Rectal smooth muscle tissue (tissue), 1 donor: ENCODE results near the gene SLC29A1.

Experiments used
- H3K27ac ChIP-seq: one replicate; pipeline ENCODE4 v1.7.0; 2013; ENCODE audit warnings: low read depth, low read length, inconsistent platforms
- H3K27me3 ChIP-seq: one replicate; pipeline ENCODE4 v1.7.0; 2013; ENCODE audit warnings: low read length; ENCODE audit not compliant: control insufficient read depth, insufficient read depth
- H3K36me3 ChIP-seq: one replicate; pipeline ENCODE4 v1.7.0; 2013; ENCODE audit warnings: low read length; ENCODE audit not compliant: control insufficient read depth, insufficient read depth
- H3K4me1 ChIP-seq: one replicate; pipeline ENCODE4 v1.7.0; 2013; ENCODE audit warnings: low read length; ENCODE audit not compliant: control insufficient read depth, insufficient read depth
- H3K4me3 ChIP-seq: one replicate; pipeline ENCODE4 v1.7.0; 2013; ENCODE audit warnings: low read length
- H3K9ac ChIP-seq: one replicate; pipeline ENCODE4 v1.7.0; 2013; ENCODE audit warnings: low read length

The SLC29A1 gene

DNA sequence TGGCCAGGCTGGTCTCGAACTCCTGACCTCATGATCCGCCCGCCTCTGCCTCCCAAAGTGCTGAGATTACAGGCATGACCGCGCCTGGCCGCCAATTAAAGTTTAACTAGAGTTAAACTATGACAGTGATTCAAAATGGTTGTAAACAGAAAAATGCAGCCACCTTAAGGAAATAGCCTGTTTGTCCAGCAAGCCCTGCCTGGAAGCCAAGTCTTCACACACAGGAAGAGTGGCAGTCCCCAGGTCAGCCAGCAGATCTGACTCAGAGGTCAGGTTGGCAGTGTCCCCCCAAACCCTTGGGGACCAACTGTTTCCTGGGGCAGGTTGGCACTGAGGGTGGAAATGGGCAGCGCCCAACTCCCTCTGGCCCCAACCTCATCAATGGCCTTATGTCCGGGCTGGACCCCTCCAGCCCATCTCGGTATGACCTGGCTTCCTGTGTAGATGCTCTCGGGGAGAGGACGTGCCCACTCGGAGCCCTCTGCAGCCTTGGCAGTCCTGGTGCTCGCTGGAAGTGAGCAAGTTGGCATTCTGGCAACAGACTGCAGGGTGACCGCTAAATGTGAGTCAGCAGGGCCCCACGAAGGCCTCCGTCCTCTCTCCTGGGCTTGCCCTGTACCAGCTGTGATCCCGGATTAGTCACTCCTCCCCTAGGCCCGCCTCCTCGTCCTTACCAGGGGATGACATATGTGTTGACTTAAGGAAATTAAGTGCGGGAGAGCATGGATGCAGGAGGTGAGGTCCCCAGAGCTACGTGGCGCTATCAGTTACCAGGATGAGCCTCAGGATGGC, 13.8 kb downstream of the SLC29A1 start:
- Histone ChIP-seq H3K4me3 (peak overlapping the region; percentile 73), H3K9ac (peak overlapping the region; percentile 80), H3K4me1 (peaks cover 41% of the 10 kb centered on the region), H3K27ac (peak overlapping the region; percentile 94), H3K27me3 (no peaks in the 10 kb centered on the region), H3K36me3 (peaks cover 4% of the 10 kb centered on the region)

DNA sequence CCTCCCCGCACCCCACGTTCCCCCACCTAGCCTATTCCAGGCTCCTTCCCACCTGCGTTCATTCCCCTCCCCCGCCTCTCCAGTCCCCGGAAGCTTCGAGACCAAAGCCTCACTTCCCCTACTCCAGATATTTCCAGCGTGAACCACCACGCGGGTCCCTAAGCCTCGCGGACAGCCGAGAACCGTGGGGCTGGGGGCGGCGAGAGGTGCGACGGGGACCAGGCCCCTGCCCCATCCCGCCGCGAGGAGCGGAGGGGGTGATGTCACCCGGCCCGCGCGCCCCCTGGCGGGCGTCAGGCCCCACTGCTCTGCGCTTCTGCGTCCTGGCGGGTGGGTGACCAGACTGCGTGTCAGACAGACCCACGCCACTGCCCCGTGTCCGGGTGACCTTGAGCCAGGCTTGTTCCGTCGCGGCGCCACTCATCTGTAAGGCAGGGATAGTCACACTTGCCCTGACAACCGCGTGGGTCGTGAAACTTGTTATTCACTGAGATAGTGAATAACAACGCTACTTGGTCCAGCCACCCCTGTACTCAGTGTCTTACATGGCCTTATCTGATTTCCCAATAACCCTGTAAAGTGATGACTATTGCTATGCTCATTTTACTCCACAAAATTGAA, 14.5 kb downstream of the SLC29A1 start:
- Histone ChIP-seq H3K4me3 (peak overlapping the region; percentile 73), H3K36me3 (no peaks in the 10 kb centered on the region), H3K4me1 (peaks cover 36% of the 10 kb centered on the region), H3K9ac (peak overlapping the region; percentile 80), H3K27ac (peak overlapping the region; percentile 94), H3K27me3 (no peaks in the 10 kb centered on the region)

DNA sequence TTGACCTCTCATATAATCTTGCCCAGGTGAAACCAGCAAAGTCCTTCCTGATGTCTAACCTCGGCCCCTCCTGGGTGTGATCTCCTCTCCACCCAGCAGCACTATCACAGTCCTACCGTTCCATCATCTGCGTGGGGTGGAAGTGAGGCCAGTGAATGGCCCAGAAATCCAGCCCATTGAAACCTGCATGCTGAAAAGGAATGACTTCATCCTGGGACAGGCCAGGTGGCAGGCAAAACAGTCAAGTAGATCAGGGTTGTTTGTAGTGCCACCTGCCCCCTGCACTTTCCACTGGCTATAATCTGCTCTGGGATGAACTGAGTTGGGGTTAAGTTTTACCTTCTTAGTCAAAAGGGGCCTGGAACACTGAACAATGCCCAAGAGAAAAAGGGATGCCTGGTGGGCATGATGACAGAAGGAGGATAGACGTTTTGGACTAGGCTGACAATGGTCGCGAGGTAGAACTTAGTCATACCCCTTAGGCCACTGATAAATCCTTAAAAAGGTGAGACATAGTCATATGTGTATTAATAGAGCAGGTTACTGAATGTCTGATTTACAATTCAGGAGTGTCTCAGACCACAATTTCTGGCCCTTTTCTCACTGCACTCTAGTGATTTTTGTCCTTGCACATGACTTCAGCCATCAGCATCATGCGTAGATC, 15.4 kb downstream of the SLC29A1 start:
- Histone ChIP-seq H3K4me1 (peaks cover 27% of the 10 kb centered on the region), H3K9ac (no peak overlapping the region), H3K27ac (peak overlapping the region; percentile 94)

GRCh38 chr6:44243345-44243744, 19.9 kb downstream of the SLC29A1 start:
- H3K27ac ChIP-seq, result no peak overlapping the region
- H3K27me3 ChIP-seq, result no peaks in the 10 kb centered on the region
- no peaks in the 10 kb centered on the region for H3K36me3 ChIP-seq
- H3K4me1 ChIP-seq, result no peaks in the 10 kb centered on the region
- no peak overlapping the region for H3K4me3 ChIP-seq
- H3K9ac ChIP-seq, result no peak overlapping the region

More for the DNA sequence above, 15.4 kb downstream of the SLC29A1 start:
- Histone ChIP-seq H3K4me3 (no peak overlapping the region), H3K36me3 (no peaks in the 10 kb centered on the region), H3K27me3 (no peaks in the 10 kb centered on the region)

DNA sequence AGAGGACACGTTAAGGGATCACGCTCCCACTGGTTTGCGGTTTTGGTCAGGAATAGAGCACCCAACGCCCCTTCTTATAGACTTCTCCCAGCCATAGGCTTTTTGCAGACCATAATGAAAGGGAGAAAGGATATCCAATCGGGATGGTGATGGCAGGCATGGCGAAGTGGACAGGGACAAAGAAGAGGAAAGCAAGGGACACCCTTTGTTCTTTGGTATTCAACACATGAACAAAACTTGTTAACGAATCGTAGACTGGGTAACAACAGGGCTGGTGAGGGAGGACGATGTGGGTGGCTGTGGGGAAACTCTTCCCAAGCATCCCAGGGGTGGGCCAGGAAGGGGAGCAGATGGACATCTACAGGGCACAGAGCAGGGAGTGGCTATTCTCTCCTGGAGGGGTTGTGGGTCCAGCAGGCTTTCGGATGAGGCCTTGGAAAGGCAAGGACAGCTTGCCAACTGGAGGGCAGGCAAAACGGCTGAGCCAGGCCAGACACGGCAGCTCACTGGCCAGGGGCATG, 22.1 kb downstream of the SLC29A1 start:
- peak overlapping the region; percentile 95 for H3K27ac ChIP-seq
- peak overlapping the region; percentile 68 for H3K9ac ChIP-seq
- no peaks in the 10 kb centered on the region for H3K27me3 ChIP-seq
- peaks cover 18% of the 10 kb centered on the region for H3K36me3 ChIP-seq
- H3K4me1 ChIP-seq, result peaks cover 6% of the 10 kb centered on the region
- H3K4me3 ChIP-seq, result peak overlapping the region; percentile 88

GRCh38 chr6:44245912-44246662, 22.7 kb downstream of the SLC29A1 start:
- H3K27ac ChIP-seq, result peak overlapping the region; percentile 95
- H3K36me3 ChIP-seq, result peaks cover 24% of the 10 kb centered on the region
- H3K27me3 ChIP-seq, result no peaks in the 10 kb centered on the region
- H3K9ac ChIP-seq, result peak overlapping the region; percentile 80
- peaks cover 6% of the 10 kb centered on the region for H3K4me1 ChIP-seq
- H3K4me3 ChIP-seq, result peak overlapping the region; percentile 88

GRCh38 chr6:44246663-44247337, 23.4 kb downstream of the SLC29A1 start, which contains the start of gene HSP90AB1:
TSS of gene HSP90AB1 (plus strand) at chr6:44247101. CDS start at chr6:44248630, 1,529 bp downstream.
- peak within 1 kb of the TSS; percentile 88 for H3K4me3 ChIP-seq
- no peaks in the 10 kb centered on the region for H3K27me3 ChIP-seq
- peaks cover 6% of the 10 kb centered on the region for H3K4me1 ChIP-seq
- peak within 1 kb of the TSS; percentile 95 for H3K27ac ChIP-seq
- peaks cover 30% of the 10 kb centered on the region for H3K36me3 ChIP-seq
- peak within 1 kb of the TSS; percentile 80 for H3K9ac ChIP-seq

DNA sequence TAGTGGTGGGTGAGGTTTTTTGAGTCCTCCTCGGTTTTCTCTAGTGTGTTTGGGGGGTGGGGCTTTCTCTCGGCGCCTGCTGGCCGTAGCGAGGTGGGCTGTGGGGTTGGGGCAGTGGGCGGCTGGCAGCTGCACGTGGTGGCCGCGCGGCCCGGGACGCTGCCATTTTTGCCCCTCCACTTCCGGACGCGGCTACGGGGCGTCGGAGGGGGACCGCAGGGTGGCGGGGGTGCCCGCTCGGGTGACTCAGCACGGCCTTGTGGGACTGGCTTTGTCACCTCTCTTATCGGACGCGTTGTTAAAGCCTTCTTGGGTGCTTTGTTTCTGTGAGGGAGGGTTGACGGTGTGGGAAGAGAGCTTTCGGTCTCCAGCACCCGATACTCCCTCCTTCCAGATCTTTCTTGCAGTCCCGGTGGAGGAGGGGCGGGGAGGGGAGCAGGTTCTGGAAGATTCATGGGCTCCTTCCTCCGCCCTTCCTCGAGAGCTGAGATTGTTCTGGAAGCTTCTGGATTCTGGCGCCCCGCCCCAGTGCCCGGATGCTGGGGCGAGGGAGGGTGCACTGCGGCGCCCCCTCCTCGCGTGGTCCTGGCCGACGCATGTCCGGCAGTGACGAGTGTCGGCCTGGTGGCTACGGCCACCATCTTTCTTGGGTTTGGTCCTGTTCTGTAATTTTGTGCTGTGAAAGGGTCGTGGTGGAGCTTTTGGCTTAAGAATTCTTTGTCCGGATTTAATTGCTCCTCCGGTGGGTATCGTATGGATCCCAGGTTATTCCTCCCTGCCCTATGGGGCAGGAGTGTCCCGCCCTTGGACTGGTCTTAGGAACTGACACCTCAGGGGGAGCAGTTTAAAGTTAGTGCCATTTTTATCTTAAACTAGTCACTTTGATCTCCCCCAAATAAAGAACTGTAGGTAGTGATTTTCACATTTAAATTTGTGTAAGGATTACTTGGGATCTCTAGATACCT, 24.2 kb downstream of the SLC29A1 start:
- Histone ChIP-seq H3K27me3 (no peaks in the 10 kb centered on the region), H3K4me1 (peaks cover 6% of the 10 kb centered on the region), H3K9ac (peak overlapping the region; percentile 66), H3K36me3 (peaks cover 35% of the 10 kb centered on the region), H3K4me3 (peak overlapping the region; percentile 88), H3K27ac (peak overlapping the region; percentile 95)

DNA sequence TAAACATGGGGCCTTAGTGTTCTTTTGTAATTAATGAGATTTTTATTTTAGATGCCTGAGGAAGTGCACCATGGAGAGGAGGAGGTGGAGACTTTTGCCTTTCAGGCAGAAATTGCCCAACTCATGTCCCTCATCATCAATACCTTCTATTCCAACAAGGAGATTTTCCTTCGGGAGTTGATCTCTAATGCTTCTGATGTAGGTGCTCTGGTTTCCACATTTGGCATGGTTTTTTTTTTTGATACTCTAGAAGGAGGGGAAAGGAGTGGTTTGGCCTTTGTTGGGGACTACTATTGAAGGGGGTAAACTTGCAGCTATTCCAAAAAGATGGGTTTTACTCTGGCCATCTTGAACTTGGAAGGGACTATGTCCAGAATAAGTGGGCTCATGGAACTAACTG, 25.2 kb downstream of the SLC29A1 start:
- Histone ChIP-seq H3K4me3 (peak overlapping the region; percentile 88), H3K36me3 (peaks cover 45% of the 10 kb centered on the region), H3K27me3 (no peaks in the 10 kb centered on the region), H3K27ac (no peak overlapping the region), H3K4me1 (peaks cover 6% of the 10 kb centered on the region), H3K9ac (no peak overlapping the region)

GRCh38 chr6:44249082-44249748, 25.8 kb downstream of the SLC29A1 start:
- peaks cover 51% of the 10 kb centered on the region for H3K36me3 ChIP-seq
- H3K27me3 ChIP-seq, result no peaks in the 10 kb centered on the region
- peak overlapping the region; percentile 88 for H3K4me3 ChIP-seq
- no peak overlapping the region for H3K9ac ChIP-seq
- H3K27ac ChIP-seq, result no peak overlapping the region
- H3K4me1 ChIP-seq, result peaks cover 6% of the 10 kb centered on the region
